HG02642 (cell line): ENCODE results near the gene GALNT14.

Experiments
- ATAC-seq: cut with Tn5 transposase; IDR thresholded peaks from one replicate; pipeline ENCODE4 v1.9.1; 2021; ENCODE audit warnings: mild to moderate bottlenecking; ENCODE audit not compliant: unreplicated experiment, poor library complexity

Gene GALNT14

GRCh38 chr2:31089645-31090044, 48.6 kb downstream of the GALNT14 start:
- no peak for ATAC-seq

GRCh38 chr2:31088504-31089195, 49.6 kb downstream of the GALNT14 start:
- no peak for ATAC-seq

DNA sequence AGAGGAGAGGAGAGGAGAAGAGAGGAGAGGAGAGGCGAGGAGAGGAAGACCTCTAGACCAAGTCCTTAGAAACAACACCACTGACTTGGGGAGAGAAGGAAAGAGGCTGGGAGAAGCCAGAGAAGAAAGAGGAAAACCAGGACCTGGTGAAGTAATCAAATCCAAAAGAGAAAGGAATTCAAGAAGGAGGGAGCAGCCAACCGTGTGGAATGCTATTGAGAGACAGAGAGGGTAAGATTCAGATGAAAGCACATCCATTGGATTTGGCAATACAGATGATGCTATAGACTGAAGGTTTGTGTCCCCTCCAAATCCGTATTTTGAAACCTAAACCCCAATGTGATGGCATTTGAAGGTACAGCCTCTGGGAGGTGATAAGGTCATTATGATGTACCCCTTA, 50.7 kb downstream of the GALNT14 start:
- ATAC-seq = no peak

- ATAC-seq = no peak
Observed at GRCh38 chr2:31086590-31086989, 51.6 kb downstream of the GALNT14 start.

DNA sequence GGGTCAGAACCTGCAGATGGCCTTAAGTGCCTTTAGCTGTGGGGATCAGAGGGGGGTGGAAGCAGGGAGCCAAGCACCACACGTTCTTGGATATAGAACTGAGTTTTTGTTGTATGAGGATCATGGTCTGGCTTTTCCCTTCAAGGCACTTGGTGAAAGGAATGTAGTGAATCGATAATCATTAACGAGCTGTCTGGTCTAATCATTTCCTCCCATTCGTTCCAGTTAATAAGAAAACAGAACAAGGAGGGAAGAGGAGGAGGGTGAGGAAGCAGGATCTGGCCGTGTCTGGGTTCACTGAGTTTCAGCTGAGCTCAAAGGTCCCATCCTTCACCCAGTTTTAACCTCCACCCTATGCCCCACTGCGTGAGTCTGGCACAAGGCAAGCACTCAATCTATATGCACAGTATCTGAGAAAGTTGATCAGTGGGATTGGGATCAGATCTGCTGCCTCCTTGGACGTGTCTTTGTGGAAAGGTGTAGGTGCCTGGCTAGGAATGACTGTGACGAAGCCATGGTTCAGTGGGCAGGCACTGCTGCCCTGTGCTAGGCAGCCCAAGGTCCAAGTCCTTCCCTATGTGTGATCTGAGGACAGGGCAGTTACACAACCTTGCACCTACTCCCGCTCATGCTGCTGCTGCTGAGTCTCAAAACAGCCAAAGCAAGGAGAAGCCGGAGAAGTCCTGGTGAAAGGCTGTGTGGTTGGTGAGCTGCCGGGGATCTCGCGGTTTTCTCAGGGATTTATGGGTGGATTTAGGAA, 54.8 kb downstream of the GALNT14 start:
- no peak for ATAC-seq

GRCh38 chr2:31082002-31082401, 56.2 kb downstream of the GALNT14 start:
- no peak for ATAC-seq

- no peak for ATAC-seq
Observed at GRCh38 chr2:31081492-31081891, 56.7 kb downstream of the GALNT14 start.

- no peak for ATAC-seq
Observed at GRCh38 chr2:31080361-31080760, 57.9 kb downstream of the GALNT14 start.

DNA sequence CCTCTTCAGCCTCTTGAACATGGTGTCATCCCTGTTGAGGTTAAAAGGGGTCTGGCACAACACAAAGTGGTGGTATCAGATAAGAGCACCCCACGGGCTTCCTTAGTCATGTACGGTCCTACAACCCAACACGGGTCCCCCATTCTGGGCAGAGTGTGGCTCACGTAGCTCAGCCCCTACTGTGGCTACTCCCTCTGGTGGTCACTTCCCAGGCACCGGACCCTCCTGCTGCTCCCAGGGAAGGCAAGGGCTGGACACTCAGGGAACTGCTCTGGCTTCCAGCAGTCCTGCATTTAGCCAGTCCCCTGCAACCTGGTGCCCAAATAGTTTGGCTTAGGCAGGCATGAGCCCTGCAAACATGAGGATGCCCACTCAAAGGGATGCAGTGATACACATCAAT, 58.6 kb downstream of the GALNT14 start:
- no peak for ATAC-seq

GRCh38 chr2:31078579-31079105, 59.6 kb downstream of the GALNT14 start:
- ATAC-seq = no peak

DNA sequence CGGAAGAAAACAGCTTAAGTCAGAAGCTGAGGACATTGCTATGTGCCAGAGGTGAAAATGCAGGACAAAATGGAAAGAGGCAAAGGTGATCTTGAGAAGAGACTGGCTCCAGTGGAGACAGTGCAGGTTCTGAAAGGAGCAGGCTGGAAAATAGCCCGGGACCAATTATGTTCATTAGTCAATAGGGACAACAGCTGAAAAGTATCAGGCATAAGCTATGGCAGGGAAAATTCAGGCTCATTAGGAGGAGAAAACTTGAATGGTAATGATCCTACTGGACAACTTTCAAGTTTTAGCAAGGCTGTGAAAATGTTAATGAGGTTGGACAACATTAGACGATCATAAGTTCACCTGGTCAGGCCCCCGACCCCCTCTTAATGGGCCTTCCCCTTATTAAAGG, 60.2 kb downstream of the GALNT14 start:
- ATAC-seq = no peak

DNA sequence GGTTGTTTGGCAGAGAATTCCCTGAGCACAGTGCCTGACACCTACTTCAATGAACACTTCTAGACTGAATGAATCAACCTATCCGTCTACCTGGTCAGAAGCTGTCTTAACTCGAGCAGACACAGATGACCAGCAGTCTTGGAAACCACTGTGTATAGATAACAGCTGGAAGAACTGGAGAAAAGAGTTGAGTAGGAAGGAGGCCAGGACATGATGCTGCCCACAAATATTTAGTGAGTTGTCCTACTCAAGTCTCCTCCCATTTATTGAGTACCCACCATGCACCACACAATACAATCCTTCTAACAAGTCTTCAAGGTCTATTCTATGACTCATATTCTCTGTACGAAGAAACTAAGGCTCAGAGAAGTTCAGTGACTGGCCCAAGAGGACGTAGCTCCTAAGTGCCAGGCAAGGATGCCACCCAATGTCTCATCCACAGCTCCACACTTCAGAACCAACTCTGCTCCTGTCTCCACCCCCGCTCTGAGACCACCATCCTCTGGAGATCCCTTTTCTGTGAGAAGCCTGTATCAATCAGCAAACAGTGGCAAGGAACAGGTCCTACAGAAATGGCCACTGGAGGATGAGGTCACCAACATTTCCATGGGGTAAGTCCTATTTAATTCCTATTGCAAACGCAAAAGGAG, 62.2 kb downstream of the GALNT14 start:
- no peak for ATAC-seq

GRCh38 chr2:31075431-31075830, 62.8 kb downstream of the GALNT14 start:
- no peak for ATAC-seq

DNA sequence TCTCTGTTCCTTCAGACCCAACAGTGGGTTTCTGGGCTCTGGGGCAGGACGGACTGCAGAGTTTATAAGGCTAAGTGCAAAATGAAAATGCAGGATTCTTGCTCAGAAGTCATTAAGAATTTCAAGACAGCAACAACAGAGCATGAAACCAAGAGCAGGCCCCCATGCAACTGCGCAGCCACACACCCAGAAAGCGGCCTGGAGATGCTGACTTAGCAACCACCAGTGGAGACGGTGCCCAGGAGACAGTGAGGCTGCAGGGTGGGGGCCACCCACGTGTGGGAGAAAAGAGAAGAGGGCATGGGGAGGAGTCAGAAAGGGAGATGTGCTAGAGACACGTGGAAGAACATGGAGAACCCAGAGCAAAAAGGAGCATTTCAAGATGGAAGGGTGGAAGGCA, 66.5 kb downstream of the GALNT14 start:
- ATAC-seq = no peak

DNA sequence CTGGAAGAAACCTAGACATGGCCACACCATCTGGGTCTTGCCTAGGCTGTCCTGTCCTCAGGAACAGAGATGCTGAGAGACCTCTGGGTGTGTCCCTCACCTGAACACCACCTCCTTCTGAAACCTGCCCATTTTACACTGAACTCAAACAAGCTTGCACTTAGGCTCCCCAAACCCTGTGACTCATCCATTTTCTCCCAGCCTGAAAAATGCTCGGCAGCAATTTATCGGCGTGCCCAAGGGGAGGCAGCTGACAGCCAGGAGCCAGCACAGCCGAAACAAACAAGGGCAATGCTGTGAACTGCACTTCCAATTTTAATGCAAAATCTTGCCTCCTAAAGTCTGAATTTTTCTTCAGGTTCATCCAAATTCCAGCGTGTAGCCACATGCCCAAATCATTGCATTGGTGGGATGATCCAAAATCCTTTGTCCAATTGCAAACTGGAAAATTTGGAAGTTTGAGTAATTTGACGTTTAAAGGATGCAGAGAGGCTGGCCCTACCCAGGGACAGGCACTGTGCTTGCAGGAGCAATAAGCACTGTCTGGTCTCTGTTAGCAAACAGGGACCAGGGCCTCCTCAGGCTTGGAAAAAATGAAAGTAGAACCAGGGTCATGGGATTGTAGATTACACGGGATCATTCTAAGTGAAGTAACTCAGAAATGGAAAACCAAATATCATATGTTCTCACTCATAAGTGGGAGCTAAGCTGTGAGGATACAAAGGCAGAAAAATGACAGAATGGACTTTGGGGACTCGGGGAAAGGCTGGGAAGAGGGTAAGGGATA, 67.7 kb downstream of the GALNT14 start:
- no peak for ATAC-seq

GRCh38 chr2:31069643-31070325, 68.5 kb downstream of the GALNT14 start:
- no peak for ATAC-seq

DNA sequence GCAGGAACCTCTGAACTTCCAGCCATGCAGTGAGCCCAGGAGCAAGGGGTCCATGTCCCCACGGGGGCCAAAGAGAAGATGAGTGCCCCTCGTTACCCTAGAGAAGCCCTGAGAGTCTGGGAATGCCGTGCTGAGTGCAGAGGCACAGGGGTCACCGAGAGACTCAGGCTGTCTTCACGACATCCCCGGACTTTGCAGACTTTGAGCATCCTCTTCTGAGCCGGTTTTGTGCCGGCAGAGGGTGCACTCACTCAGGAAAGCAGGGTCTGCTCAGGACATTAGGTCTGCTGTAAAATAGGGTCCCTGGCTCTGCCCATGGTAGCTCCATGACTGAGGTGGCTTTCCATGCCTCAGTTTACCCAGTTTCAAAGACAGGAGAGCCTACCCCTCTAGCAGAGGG, 71.0 kb downstream of the GALNT14 start:
- ATAC-seq = no peak

DNA sequence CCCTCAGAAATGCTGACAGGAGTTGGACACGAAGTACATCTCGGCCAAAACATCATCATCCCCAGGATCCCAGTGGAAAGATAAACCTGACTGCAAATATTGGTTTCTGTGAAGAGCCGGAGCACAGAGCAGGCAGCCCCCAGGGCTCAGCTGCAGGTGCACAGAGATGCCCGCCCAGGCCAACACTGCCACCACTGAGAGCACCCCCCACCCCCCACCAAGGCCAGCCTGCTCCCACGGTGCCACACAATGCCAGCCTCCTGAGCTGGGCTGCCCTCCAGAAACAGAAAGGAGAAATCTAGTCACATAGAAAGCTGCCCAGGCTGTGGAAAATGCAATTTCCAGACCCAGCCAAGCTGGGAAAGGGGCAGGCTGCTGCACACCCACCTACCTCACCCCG, 71.7 kb downstream of the GALNT14 start:
- ATAC-seq = no peak

GRCh38 chr2:31066086-31066485, 72.2 kb downstream of the GALNT14 start:
- no peak for ATAC-seq

GRCh38 chr2:31065356-31065755, 72.9 kb downstream of the GALNT14 start:
- ATAC-seq = no peak
